HCT116 (cell line): ENCODE measurements around the gene FAM193A. TPM values are rescaled to one million over a fixed set of nuclear protein-coding genes. Genes with fewer than 3 reads are reported as not detected.

Experiments
- ATAC-seq: fragments of 200-7000 bp; cut with Tn5 transposase; 2 replicates; pipeline ENCODE4 v1.9.1; 2020; ENCODE audit warnings: mild to moderate bottlenecking, moderate library complexity
- BruUV-seq: library from RNA; stranded (reverse); fragments of 400-500 nt; replicated peaks from 2 replicates; lab custom pipeline; 2021; lab: Mats Ljungman, UMichigan
- CTCF ChIA-PET: fragments of 300-600 bp; sonication (Branson Sonifier 250); formaldehyde crosslinking; loops from one replicate; lab custom pipeline; 2021; ENCODE audit warnings: antibody characterized with exemption; lab: Charles Lee
- POLR2A ChIA-PET: fragments of 300-600, 350-600 bp; sonication (Branson Sonifier 250); formaldehyde crosslinking; loops from one replicate; lab custom pipeline; 2021; ENCODE audit warnings: antibody characterized with exemption; lab: Charles Lee
- RAD21 ChIA-PET, 2 experiments: fragments of 300-600 bp; sonication (Branson Sonifier 250); formaldehyde crosslinking; loops; one replicate each; lab custom pipeline; 2023; ENCODE audit warnings: low total read pairs in 2 of 2; ENCODE audit not compliant: uncharacterized antibody in 2 of 2, unreplicated experiment in 2 of 2, low non-redundant PET in 1 of 2; lab: Charles Lee
- DNase-seq: peaks from one replicate; pipeline ENCODE4 v3.0.0-alpha.2; 2010; ENCODE audit warnings: low read depth, low spot score
- H2AFZ ChIP-seq: fragments of 200-600 bp; shearing (Covaris generic), sonication (generic); 2 replicates; pipeline ENCODE4 v1.6.1; 2017; ENCODE audit warnings: low read depth, mixed run types, mixed read lengths, antibody characterized with exemption, low read length; ENCODE audit not compliant: poor library complexity, severe bottlenecking
- H3K27ac ChIP-seq: 2 replicates; pipeline ENCODE4 v1.5.1; 2012; ENCODE audit warnings: low read depth, low read length
- H3K27me3 ChIP-seq: fragments of 200-600 bp; sonication (generic); 2 replicates; pipeline ENCODE4 v1.6.1; 2016; ENCODE audit warnings: mixed run types, low read length, mixed read lengths; ENCODE audit not compliant: insufficient read depth
- H3K36me3 ChIP-seq, 2 experiments: fragments of 200-500 bp in 1 of 2; fragments of 200-600 bp in 1 of 2; sonication (Bioruptor generic) in 1 of 2; sonication (generic) in 1 of 2; 2 replicates each; pipeline versions ENCODE4 v1.5.1 to v1.6.1; 2014 to 2016; ENCODE audit warnings: low read length in 2 of 2, inconsistent platforms in 1 of 2, mixed read lengths in 1 of 2, mixed run types in 1 of 2; ENCODE audit not compliant: insufficient read depth in 2 of 2, control insufficient read depth in 1 of 2
- H3K4me1 ChIP-seq, 2 experiments: fragments of 200-600 bp in 1 of 2; sonication (generic) in 1 of 2; 2 replicates each; pipeline versions ENCODE4 v1.5.1 to v1.6.1; 2012 to 2017; ENCODE audit warnings: low read length in 2 of 2, inconsistent platforms in 1 of 2, mild to moderate bottlenecking in 1 of 2, mixed read lengths in 1 of 2, mixed run types in 1 of 2, moderate library complexity in 1 of 2; ENCODE audit not compliant: insufficient read depth in 2 of 2, control insufficient read depth in 1 of 2
- H3K4me2 ChIP-seq: fragments of 200-600 bp; sonication (generic); 2 replicates; pipeline ENCODE4 v1.6.1; 2017; ENCODE audit warnings: mixed run types, low read length, mixed read lengths
- H3K4me3 ChIP-seq, 2 experiments: fragments of 200-600 bp in 1 of 2; sonication (generic) in 1 of 2; replicated peaks in 1 of 2; 2 replicates each; pipeline ENCODE4 v1.5.1; 2011 to 2016; ENCODE audit warnings: low read length in 2 of 2, control low read depth in 1 of 2, low read depth in 1 of 2, mild to moderate bottlenecking in 1 of 2, mixed read lengths in 1 of 2, mixed run types in 1 of 2
- H3K79me2 ChIP-seq: fragments of 200-600 bp; sonication (generic); 2 replicates; pipeline ENCODE4 v1.6.1; 2017; ENCODE audit warnings: mild to moderate bottlenecking, mixed run types, low read length, moderate library complexity, mixed read lengths; ENCODE audit not compliant: insufficient read depth
- H3K9ac ChIP-seq: fragments of 200-600 bp; sonication (generic); 2 replicates; pipeline ENCODE4 v1.6.1; 2016; ENCODE audit warnings: low read length, mixed read lengths
- H3K9me2 ChIP-seq: fragments of 200-600 bp; sonication (generic), shearing (Covaris generic); 2 replicates; pipeline ENCODE4 v1.6.1; 2017; ENCODE audit warnings: mixed run types, mild to moderate bottlenecking, moderate library complexity; ENCODE audit not compliant: insufficient read depth
- H3K9me3 ChIP-seq, 2 experiments: fragments of 200-500 bp in 1 of 2; fragments of 200-600 bp in 1 of 2; sonication (Bioruptor generic) in 1 of 2; sonication (generic) in 1 of 2; 2 replicates each; pipeline ENCODE4 v1.6.1; 2014 to 2017; ENCODE audit warnings: low read length in 2 of 2, mixed read lengths in 2 of 2, inconsistent platforms in 1 of 2, low read depth in 1 of 2, mild to moderate bottlenecking in 1 of 2, mixed run types in 1 of 2, moderate library complexity in 1 of 2; ENCODE audit not compliant: control insufficient read depth in 1 of 2, insufficient read depth in 1 of 2
- H4K20me1 ChIP-seq: fragments of 200-600 bp; sonication (generic), shearing (Covaris generic); 2 replicates; pipeline ENCODE4 v1.6.1; 2017; ENCODE audit warnings: mixed run types, mild to moderate bottlenecking, moderate library complexity; ENCODE audit not compliant: insufficient read depth
- ATF3 ChIP-seq: IDR thresholded peaks from 2 replicates; pipeline ENCODE4 v1.6.1; 2012
- CBX3 ChIP-seq: IDR thresholded peaks from 2 replicates; pipeline ENCODE4 v1.6.1; 2012; ENCODE audit warnings: low read depth
- CTCF ChIP-seq, 3 experiments: fragments of 200-600 bp in 1 of 3; sonication (generic) in 1 of 3; IDR thresholded peaks in 2 of 3; conservative IDR thresholded peaks in 1 of 3; 2 replicates each; pipeline ENCODE4 v1.5.1; 2012 to 2017; ENCODE audit warnings: low read depth in 2 of 3, low read length in 2 of 3, antibody characterized with exemption in 1 of 3, borderline replicate concordance in 1 of 3, control low read depth in 1 of 3, mild to moderate bottlenecking in 1 of 3, mixed read lengths in 1 of 3, mixed run types in 1 of 3, moderate library complexity in 1 of 3; ENCODE audit not compliant: insufficient read depth in 1 of 3
- ELF1 ChIP-seq: IDR thresholded peaks from 2 replicates; pipeline ENCODE4 v1.6.1; 2012; ENCODE audit warnings: low read depth, borderline replicate concordance
- EZH2phosphoT487 ChIP-seq: fragments of 200-600 bp; IDR thresholded peaks from 2 replicates; pipeline ENCODE4 v1.6.1; 2018; ENCODE audit warnings: antibody characterized with exemption, borderline replicate concordance
- MAX ChIP-seq: IDR thresholded peaks from 2 replicates; pipeline ENCODE4 v1.6.1; 2012
- POLR2A ChIP-seq: IDR thresholded peaks from 2 replicates; pipeline ENCODE4 v1.7.0; 2011; ENCODE audit warnings: borderline replicate concordance; ENCODE audit not compliant: insufficient read depth, insufficient read length; ENCODE audit errors: extremely low read depth
- POLR2AphosphoS5 ChIP-seq: IDR thresholded peaks from 2 replicates; pipeline ENCODE4 v1.6.1; 2011; ENCODE audit warnings: mild to moderate bottlenecking, low read depth, low read length, moderate library complexity
- RAD21 ChIP-seq: IDR thresholded peaks from 2 replicates; pipeline ENCODE4 v1.6.1; 2012; ENCODE audit warnings: low read depth, mild to moderate bottlenecking
- SIN3A ChIP-seq: IDR thresholded peaks from 2 replicates; pipeline ENCODE4 v1.6.1; 2012; ENCODE audit warnings: low read depth
- SP1 ChIP-seq: IDR thresholded peaks from 2 replicates; pipeline ENCODE4 v1.6.1; 2012; ENCODE audit warnings: low read depth
- SRF ChIP-seq: IDR thresholded peaks from 2 replicates; pipeline ENCODE4 v1.6.1; 2012; ENCODE audit warnings: low read depth
- TCF7L2 ChIP-seq: IDR thresholded peaks from 2 replicates; pipeline ENCODE4 v1.7.0; 2011; ENCODE audit warnings: borderline replicate concordance, inconsistent platforms; ENCODE audit not compliant: insufficient read depth, insufficient read length; ENCODE audit errors: extremely low read depth
- YY1 ChIP-seq: IDR thresholded peaks from 2 replicates; pipeline ENCODE4 v1.6.1; 2011; ENCODE audit warnings: low read length, low read depth, moderate library complexity, mild to moderate bottlenecking; ENCODE audit not compliant: insufficient replicate concordance; ENCODE audit errors: extremely low read depth
- ZBTB33 ChIP-seq: IDR thresholded peaks from 2 replicates; pipeline ENCODE4 v1.6.1; 2011; ENCODE audit warnings: mild to moderate bottlenecking, low read length, moderate library complexity; ENCODE audit not compliant: insufficient replicate concordance; ENCODE audit errors: extremely low read depth
- ZFX ChIP-seq: fragments of 450-650 bp; IDR thresholded peaks from 2 replicates; pipeline ENCODE4 v1.6.1; 2017
- ZNF274 ChIP-seq: fragments of 200-500 bp; sonication (Bioruptor generic); IDR thresholded peaks from 2 replicates; pipeline ENCODE4 v1.6.1; 2014; ENCODE audit warnings: mild to moderate bottlenecking, low read depth, low read length, inconsistent platforms
- intact Hi-C: fragments of 100-400 bp; cut with micrococcal nuclease; formaldehyde crosslinking; loops from 2 replicates; pipeline ENCODE4 v1.10.0; 2022
- total RNA-seq: library from RNA; stranded (reverse); gene quantifications from one replicate; pipeline ENCODE4 v1.2.1, GENCODE V29; 2021; ENCODE audit not compliant: unreplicated experiment

Gene FAM193A
- total RNA-seq, 1 experiment from 2014 or later: 15.7 TPM

GRCh38 chr4:2686379-2687265 is 150.2 kb downstream of the FAM193A start:
- TF ChIP-seq ZNF274: no peak
- TF ChIP-seq EZH2phosphoT487: no peak
- TF ChIP-seq TCF7L2: no peak
- TF ChIP-seq MAX: no peak
- TF ChIP-seq ATF3: no peak
- TF ChIP-seq CTCF (IDR thresholded peaks at IDR 0.05 in 2 of 3, conservative IDR thresholded peaks at IDR 0.05 in 1 of 3; ENCODE audit: borderline replicate concordance in 1 of 3, insufficient read depth in 1 of 3, low read depth in 2 of 3, low read length in 2 of 3): no peak
- TF ChIP-seq YY1: no peak
- no peak for TF ChIP-seq SRF
- no peak for TF ChIP-seq SIN3A
- TF ChIP-seq POLR2A: no peak
- no peak for TF ChIP-seq ZFX
- no peak for TF ChIP-seq RAD21
- no peak for TF ChIP-seq ZBTB33
- no peak for TF ChIP-seq CBX3
- TF ChIP-seq POLR2AphosphoS5: no peak
- no peak for TF ChIP-seq SP1
- TF ChIP-seq ELF1: no peak
- ChIA-PET RAD21 (no interaction called here), CTCF (no interaction called here), POLR2A (no interaction called here)
- Histone ChIP-seq H3K27me3 (no peaks in the 10 kb centered on the region), H3K36me3 (peaks cover 6 to 26% of the 10 kb centered on the region in 2 experiments; a peak in 1 of 4 replicates), H3K79me2 (peaks cover 4% of the 10 kb centered on the region; the same call in 1 of the 2 replicates), H3K9me2 (no peaks in the 10 kb centered on the region), H3K9ac (no peak overlapping the region), H4K20me1 (no peaks in the 10 kb centered on the region), H3K9me3 (no peaks in the 10 kb centered on the region), H3K27ac (no peak overlapping the region), H3K4me3 (no peak overlapping the region), H3K4me2 (no peak overlapping the region), H3K4me1 (no peaks in the 10 kb centered on the region), H2AFZ (no peak overlapping the region)
- intact Hi-C loops: no loop called here
- ATAC-seq (no peak), DNase-seq (no peak)
- no TSS peak for BruUV-seq
